Measurements from ENCODE around the gene ZYG11B.

The ZYG11B gene

DNA sequence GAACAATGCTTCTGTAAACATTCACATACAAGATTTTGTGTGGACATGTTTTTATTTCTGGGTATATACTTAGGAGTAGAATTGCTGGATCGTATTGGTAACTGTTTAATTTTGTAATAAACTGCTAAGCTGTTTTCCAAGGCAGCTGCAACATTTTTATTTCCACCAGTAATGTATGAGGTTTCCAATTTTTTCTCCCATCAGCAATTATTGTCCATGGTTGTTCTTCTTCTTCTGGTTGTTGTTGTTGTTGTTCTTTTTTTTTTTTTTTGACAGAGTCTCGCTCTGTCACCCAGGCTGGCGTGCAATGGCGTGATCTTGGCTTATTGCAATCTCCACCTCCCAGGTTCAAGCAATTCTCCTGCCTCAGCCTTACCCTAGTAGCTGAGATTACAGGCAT is 26.9 kb downstream of the ZYG11B start:
- H3K36me3 ChIP-seq, result no peaks in the 10 kb centered on the region
- TF ChIP-seq, protein P1, sequence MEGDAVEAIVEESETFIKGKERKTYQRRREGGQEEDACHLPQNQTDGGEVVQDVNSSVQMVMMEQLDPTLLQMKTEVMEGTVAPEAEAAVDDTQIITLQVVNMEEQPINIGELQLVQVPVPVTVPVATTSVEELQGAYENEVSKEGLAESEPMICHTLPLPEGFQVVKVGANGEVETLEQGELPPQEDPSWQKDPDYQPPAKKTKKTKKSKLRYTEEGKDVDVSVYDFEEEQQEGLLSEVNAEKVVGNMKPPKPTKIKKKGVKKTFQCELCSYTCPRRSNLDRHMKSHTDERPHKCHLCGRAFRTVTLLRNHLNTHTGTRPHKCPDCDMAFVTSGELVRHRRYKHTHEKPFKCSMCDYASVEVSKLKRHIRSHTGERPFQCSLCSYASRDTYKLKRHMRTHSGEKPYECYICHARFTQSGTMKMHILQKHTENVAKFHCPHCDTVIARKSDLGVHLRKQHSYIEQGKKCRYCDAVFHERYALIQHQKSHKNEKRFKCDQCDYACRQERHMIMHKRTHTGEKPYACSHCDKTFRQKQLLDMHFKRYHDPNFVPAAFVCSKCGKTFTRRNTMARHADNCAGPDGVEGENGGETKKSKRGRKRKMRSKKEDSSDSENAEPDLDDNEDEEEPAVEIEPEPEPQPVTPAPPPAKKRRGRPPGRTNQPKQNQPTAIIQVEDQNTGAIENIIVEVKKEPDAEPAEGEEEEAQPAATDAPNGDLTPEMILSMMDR (IDR thresholded peaks at IDR 0.05; ENCODE audit: low read depth, low read length), result no peak
- H3K4me3 ChIP-seq (ENCODE audit: low read depth, low read length), result no peak overlapping the region
- H3K9me3 ChIP-seq, result no peaks in the 10 kb centered on the region
- H3K27me3 ChIP-seq, result no peaks in the 10 kb centered on the region
- no peaks in the 10 kb centered on the region for H3K4me1 ChIP-seq
- DNase-seq, result no peak

GRCh38 chr1:52756020-52756419 is 29.8 kb downstream of the ZYG11B start:
- TF ChIP-seq, protein P1 (IDR thresholded peaks at IDR 0.05; ENCODE audit: low read depth, low read length), result no peak
- no peaks in the 10 kb centered on the region for H3K36me3 ChIP-seq
- no peak for DNase-seq
- no peaks in the 10 kb centered on the region for H3K4me1 ChIP-seq
- H3K27me3 ChIP-seq, result no peaks in the 10 kb centered on the region
- H3K9me3 ChIP-seq, result no peaks in the 10 kb centered on the region
- H3K4me3 ChIP-seq (ENCODE audit: low read depth, low read length), result no peak overlapping the region

DNA sequence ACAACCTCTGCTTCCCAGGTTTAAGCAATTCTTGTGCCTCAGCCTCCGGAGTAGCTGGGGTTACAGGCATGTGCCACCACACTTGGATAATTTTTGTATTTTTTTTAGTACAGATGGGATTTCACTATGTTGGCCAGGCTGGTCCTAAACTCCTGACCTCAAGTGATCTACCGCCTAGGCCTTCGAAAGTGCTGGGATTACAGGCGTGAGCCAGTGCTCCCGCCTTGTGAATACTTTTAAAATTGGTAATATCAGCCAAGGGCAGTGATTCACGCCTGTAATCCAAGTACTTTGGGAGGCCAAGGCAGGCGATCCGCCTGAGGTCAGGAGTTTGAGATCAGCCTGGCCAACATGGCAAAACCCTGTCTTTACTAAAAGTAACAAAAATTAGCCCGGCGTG is 33.7 kb downstream of the ZYG11B start:
- H3K4me1 ChIP-seq, result no peaks in the 10 kb centered on the region
- no peak overlapping the region for H3K4me3 ChIP-seq (ENCODE audit: low read depth, low read length)
- TF ChIP-seq, protein P1 (IDR thresholded peaks at IDR 0.05; ENCODE audit: low read depth, low read length), result no peak
- H3K27me3 ChIP-seq, result no peaks in the 10 kb centered on the region
- H3K36me3 ChIP-seq, result no peaks in the 10 kb centered on the region
- H3K9me3 ChIP-seq, result no peaks in the 10 kb centered on the region
- DNase-seq, result no peak

GRCh38 chr1:52767596-52768280 is 41.5 kb downstream of the ZYG11B start:
- no peak for DNase-seq
- no peaks in the 10 kb centered on the region for H3K36me3 ChIP-seq
- H3K4me1 ChIP-seq, result no peaks in the 10 kb centered on the region
- no peaks in the 10 kb centered on the region for H3K27me3 ChIP-seq
- TF ChIP-seq, protein P1 (IDR thresholded peaks at IDR 0.05; ENCODE audit: low read depth, low read length), result no peak
- no peak overlapping the region for H3K4me3 ChIP-seq (ENCODE audit: low read depth, low read length)
- H3K9me3 ChIP-seq, result no peaks in the 10 kb centered on the region

DNA sequence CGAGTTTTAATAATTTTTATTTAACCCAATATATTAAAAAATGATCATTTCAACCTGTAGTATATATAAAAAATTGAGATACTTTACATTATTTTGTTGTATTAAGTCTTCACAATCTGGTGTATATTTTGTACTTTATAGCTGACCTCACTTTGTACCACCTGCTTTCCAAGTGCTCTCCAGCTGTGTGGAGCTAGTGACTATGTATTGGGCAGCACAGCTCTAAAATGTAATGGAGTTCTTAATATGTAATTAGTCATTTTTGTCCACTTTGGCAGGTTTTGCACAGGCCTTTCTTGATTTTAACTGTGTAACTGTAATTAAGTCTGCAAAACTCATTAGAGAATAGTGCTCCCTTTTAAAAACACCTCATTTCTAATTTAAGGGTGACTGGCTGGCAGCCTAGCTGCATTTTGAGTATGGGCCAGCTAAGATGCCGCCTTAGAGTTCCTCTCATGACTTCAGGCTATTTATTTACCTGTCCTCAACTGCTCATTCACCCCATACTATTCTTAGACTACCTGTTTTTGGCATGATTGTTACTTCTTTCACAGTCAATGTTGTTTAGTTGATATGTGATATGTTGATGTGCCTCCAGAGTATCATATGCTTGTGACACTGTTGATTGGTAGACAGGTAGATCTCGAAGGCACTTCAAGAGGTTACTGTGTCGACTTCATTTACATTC is 43.2 kb downstream of the ZYG11B start:
- no peak overlapping the region for H3K4me3 ChIP-seq (ENCODE audit: low read depth, low read length)
- TF ChIP-seq, protein P1 (IDR thresholded peaks at IDR 0.05; ENCODE audit: low read depth, low read length), result no peak
- DNase-seq, result no peak

DNA sequence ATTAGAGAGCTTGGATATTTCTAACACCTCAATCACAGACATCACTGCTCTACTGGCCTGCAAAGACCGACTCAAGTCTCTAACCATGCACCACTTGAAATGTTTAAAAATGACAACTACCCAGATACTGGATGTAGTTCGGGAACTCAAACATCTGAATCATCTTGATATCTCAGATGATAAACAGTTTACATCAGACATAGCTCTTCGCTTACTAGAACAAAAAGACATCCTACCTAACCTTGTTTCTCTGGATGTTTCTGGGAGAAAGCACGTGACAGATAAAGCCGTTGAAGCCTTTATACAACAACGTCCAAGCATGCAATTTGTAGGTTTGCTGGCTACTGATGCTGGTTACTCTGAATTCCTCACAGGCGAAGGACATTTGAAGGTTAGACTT is 45.1 kb downstream of the ZYG11B start:
- no peaks in the 10 kb centered on the region for H3K36me3 ChIP-seq
- no peaks in the 10 kb centered on the region for H3K9me3 ChIP-seq
- no peak for DNase-seq
- H3K4me1 ChIP-seq, result no peaks in the 10 kb centered on the region
- H3K27me3 ChIP-seq, result no peaks in the 10 kb centered on the region
- no peak overlapping the region for H3K4me3 ChIP-seq (ENCODE audit: low read depth, low read length)
- TF ChIP-seq, protein P1 (IDR thresholded peaks at IDR 0.05; ENCODE audit: low read depth, low read length), result no peak

More for the DNA sequence above, 43.2 kb downstream of the ZYG11B start:
- Histone ChIP-seq H3K4me1 (no peaks in the 10 kb centered on the region), H3K27me3 (no peaks in the 10 kb centered on the region), H3K36me3 (no peaks in the 10 kb centered on the region), H3K9me3 (no peaks in the 10 kb centered on the region)

Data from BE2C (cell line).